Eye (tissue), 1 donor: ENCODE data around the gene CFL1.
"Not testable (repeated sequence)": the region's sequence is repeated elsewhere in the genome, so short reads cannot be mapped to it uniquely, and the experiment has no call there.

Source experiments
- DNase-seq: peaks from one replicate; pipeline ENCODE4 v3.0.0-alpha.2; 2015

CFL1 gene

GRCh38 chr11:65857853-65858680, at the start of gene CFL1:
CFL1 (minus strand) TSS chr11:65858180; CDS start chr11:65858099, 81 bp downstream.
- peak; percentile 98 for DNase-seq

DNA sequence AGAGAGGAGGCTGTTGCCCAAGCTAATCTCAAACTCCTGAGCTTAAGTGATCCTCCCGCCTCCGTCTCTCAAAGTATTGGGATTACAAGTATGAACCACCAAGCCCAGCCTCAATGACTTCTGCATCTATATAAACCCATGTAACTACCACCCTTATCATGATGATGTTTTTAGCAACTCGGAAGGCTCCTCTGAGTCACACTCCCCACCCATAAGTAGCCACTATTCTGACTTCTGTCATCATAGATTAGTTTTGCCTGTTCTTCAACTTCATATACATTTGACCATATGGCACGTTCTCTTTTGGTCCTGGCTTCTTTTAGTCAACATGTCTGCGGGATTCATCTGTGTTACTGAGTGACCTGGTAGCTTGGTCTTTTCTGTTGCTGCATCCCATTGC, 48.6 kb upstream of the CFL1 start:
- no peak for DNase-seq

GRCh38 chr11:65903715-65904114, 45.7 kb upstream of the CFL1 start:
- DNase-seq, result no peak

DNA sequence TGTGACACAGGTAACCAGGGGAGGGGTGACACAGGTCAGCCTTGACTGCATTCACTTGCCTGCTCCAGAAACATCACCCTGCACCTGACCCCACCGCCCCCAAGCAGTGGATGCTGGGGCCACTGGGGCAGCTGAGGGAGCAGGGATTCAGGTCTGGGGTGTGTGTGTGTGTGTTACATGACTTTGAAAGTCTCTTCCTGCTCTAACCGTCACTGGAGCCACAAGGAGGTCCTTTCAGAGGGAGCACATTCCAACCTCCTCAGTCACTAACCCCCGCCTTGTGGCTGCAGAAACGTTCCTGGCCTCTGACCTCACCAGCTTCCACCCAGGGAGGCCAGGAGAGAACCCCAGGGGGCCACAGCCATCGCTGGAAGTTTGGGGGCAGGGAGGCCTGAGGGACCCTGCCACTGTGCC, 45.1 kb upstream of the CFL1 start:
- DNase-seq, result peak; percentile 33

DNA sequence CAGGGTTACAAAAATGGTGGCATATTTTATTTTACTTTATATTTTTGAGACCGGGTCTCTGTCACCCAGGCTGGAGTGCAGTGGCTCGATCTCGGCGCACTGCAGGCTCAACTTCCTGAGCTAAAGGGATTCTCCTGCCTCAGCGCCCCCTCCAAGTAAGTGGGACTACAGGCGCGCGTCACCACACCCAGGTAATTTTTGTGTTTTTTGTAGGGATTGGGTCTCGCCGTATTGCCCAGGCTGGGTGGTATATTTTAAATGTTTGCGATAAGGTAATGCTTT, 42.9 kb upstream of the CFL1 start:
- DNase-seq, result no peak

DNA sequence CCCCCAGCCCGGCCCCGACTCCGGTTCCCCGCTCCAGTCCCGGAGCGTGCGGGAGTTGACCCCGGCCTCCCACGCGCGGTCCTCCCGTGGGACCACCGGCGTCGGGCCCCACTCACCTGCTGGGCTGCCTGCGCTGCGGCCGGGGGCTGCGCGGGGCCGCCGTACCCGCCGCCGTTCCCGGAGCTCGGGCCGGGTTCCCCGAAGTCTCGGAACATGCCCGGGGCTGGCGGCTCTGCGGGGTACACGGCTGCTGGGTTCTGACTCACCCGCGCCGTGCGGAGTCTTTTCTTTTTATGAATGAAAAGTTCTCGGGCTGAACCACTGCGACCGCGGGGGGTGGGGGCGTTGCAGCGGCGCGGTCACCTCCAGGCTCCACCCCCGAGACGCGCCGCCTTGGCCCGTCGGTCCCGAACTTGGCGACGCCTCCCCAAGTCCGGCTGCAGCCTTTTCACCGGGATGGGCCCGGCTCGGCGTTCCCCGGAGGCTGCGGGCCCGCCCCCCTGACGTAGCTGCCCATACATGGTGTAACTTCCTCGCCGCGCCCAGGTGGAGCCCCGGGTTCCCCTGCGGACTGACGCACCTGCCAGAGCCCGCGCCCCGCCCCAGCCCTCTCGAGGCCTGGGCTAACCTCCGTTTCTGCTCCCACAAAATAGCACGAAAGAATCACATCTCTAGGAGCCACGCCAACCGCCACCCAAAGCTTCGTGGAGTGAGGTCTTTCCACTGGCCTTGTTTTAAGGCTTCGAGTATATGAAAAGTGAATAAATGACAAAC, 42.3 kb upstream of the CFL1 start, which contains the start of gene FOSL1:
Gene FOSL1 (minus strand): TSS at position 264 of the 774 bp plus-strand sequence. CDS start 49 bp downstream, at position 215.
- DNase-seq, result peak; percentile 74

DNA sequence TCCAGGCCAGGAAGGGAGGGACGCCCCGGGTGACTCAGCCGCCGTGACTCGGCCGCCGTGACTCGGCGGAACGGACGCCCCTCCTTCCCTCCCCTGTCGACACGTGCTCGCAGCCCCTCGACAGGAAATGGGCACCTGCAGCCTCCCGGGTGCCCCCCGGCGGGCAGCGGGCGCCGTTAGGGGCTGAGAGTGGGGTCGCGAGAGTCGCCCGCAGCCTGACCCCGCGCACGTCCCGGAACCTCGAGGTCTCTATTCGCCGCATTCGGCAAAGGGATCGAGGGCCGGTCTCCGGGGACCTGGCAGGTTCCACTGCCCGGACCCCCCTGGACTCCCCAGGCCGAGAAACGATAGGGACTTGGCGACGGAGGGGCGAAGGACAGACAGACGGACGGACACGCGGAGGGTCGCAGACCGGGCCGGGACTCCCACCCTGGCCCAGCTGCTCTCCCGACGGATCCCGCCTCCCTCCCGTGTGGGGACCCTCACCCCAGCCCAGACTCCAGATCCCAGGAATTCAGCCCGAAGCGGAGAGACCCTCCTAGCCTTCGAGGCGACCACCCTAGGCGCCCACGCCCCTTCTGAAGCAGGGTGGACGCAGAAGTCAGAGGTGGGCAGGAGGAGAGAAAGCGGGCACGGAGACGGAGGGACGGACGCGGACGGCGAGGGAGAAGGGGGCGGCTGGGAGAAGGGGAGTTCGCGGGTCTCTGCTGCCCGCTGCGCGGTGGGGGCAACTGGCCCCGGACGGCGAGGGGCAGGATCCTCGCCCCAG, 41.6 kb upstream of the CFL1 start:
- peak; percentile 56 for DNase-seq

- peak; percentile 10 for DNase-seq
These were observed 40.8 kb upstream of the CFL1 start for GRCh38 chr11:65898656-65899355.

DNA sequence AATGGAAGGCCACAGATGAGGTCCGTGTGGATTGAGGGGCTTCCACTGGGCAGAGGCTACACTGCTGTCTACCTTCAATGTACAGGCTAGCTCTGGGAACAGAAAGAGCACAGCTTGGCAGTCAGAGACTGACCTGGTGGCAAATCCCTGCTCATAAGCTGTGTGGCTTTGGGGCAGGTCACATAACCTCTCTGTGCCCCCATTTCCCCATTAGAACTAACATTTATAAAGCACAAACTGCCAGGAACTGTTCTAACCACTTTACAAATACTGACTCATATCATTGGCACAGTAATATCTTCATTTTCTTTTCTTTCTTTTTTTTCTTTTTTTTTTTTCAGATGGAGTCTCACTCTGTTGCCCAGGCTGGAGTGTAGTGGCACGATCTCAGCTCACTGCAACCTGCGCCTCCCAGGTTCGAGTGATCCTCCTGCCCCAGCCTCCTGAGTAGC, 39.1 kb upstream of the CFL1 start:
- no peak for DNase-seq

- DNase-seq, result no peak
These were observed 38.3 kb upstream of the CFL1 start for GRCh38 chr11:65896034-65896999.

DNA sequence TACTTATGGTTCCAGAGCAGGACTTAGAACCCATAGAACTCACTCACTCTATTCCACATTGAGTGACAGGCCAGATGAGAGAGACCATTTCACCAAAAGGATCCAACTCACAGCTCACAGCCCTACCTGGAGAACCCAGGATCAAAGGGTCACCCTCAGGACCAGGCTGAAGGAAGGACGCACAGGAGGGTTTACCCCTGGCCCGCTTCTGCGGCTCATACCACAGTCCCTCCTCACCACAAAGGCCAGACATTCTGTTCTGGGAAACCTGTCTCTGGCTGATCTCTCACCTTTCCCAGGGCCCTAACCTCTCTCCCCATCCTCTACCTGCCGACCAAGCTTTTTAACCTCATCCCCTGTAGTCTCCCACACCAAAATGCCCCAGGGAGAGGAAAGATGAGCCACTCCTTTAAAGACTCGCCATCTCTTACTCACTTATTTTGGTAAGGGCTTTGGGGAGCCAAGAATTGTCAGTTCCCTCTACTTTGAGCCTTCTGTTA, 37.6 kb upstream of the CFL1 start:
- DNase-seq, result no peak

DNA sequence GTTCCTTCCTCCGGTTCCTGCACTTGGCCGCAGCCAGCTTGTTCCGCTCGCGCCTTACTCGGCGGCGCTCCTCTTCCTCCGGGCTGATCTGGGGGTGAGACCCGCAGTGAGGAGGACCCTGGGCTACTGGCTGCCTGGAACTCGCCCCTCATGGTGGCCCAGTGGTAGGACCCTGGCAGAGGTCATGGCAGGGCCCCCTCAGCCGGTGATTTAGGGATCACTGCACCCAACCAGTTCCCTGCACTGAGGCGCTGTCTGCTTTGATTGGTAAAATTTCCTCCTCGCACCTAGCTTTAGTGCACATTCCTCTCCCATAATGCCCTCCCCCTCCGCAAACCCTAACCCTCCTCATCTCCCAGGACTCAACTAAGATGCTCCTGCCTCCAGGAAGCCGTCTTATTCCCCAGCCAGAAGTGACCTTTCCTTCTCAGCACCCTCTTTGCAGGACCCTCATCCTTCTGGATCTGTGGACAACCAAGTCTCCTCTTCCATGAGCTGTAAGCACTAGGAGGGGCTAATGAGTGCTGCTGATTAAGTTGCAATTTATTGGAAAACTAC, 36.1 kb upstream of the CFL1 start:
- no peak for DNase-seq

DNA sequence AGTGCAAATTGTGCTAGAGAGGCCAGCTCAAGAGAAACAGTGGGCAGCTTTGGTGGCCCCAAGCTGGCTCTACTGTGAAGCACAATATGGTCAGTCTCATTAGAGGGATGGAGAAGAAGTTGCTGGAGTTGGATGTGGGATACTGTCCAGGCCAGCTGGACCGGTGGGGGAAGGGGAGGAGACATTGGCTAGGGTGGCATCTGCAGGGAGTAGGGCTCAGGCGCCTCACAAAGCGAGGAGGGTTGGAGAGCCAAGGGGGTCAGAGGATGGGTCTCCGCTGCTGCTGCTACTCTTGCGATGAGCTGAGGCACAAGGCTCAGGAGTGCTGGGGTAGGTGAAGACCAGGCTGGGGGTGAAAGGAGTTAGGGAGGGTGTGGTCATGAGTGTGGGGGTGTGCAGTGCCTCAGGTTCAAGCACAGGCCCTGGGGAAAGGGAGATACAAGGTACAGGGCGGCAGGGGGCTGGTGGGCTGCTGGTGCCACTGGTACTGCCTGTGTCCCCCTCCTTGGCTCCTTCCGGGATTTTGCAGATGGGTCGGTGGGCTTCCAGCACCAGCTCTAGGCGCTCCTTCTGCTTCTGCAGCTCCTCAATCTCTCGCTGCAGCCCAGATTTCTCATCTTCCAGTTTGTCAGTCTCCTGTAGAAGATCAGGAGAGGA, 34.8 kb upstream of the CFL1 start:
- no peak for DNase-seq

- not testable (repeated sequence) for DNase-seq
These were observed 34.2 kb upstream of the CFL1 start for GRCh38 chr11:65892137-65892540.

DNA sequence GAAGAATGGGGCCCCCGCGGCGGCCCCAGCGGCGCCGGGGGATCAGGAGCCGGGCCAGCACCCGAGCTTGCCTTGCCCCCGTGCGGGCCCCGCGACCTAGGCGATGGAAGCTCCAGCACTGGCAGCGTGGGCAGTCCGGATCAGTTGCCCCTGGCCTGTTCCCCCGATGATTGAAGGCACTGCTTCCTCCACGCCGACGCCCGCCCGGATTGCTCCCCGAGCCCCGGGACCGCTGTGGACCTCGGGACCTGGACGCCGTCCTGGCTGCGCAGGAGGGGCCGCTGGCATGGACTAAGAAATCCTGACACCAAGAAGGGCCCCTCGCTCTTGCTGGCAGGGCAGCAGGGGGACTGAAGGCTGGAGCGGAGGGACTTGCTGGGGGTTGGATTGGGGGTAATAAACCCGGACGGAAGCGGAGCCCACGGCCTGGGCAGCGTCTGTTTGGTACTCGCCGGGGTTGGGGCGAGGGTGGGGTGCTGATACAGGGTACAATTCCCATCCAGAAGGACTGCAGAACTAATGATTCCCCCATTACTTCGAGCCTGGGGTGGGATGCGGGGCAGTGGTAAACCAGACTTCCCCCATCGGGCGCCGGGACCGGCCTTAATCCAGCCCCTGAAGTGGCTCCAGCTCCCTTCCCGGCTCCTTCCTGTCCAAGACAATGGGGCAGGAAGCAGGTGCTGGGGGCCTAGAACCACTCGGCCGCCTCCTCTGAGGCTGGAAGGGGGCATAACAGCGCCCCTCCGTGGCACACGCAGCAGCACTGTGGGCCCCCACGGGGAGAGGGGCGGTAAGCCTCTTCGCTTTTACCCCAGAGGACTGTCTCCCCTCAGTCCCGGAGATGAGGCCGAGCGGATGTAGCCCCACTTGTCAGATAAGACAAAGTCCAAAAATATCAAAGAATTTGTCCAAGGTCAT, 33.5 kb upstream of the CFL1 start:
- DNase-seq, result no peak

GRCh38 chr11:65890324-65891218, 32.6 kb upstream of the CFL1 start, which contains the start of gene CCDC85B:
CCDC85B (plus strand) TSS chr11:65890673; CDS start chr11:65890784, 111 bp downstream.
- DNase-seq, result peak; percentile 98

- DNase-seq, result peak; percentile 98
These were observed 30.3 kb upstream of the CFL1 start, which contains the start of gene FIBP for GRCh38 chr11:65888163-65888814. FIBP (minus strand) TSS chr11:65888471; CDS start chr11:65888418, 53 bp downstream.
